Measurements from ENCODE around the gene TAS2R31. TPM values are rescaled to one million over a fixed set of nuclear protein-coding genes. Genes with fewer than 3 reads are reported as not detected.

The TAS2R31 gene
- total RNA-seq, 1 experiment from 2014 or later, result 1.7 TPM

DNA sequence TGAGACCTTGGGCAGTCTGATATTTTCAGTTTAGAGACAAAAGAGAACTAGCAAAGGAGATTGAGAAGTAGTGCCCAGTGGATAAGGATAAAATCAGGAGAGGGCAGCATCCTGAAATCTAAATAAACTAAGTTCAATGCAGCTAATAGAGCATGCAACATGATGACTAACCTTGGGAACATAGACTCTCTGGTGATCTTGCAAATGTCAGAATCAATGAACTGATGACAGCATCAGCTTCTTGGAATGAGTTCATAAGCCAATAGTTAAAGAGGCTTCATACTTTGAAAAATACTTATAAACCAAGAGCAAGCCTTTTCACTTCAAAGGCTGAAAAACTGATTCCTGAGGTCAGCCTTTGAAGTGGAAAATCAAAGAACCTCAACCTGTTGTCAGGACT is 17.0 kb downstream of the TAS2R31 start:
- H3K4me1 Mint-ChIP-seq, result 0 out of 4 replicates have a peak, but pooled peaks cover 0 to 2% of the 10 kb centered on the region in 2 experiments
- no peak for DNase-seq
- H3K79me2 ChIP-seq (ENCODE audit: insufficient read depth, low read length), result no peaks in the 10 kb centered on the region
- H3K18ac ChIP-seq (ENCODE audit: insufficient read length, low read depth, low read length), result no peak overlapping the region
- no peaks in the 10 kb centered on the region; a peak in 2 of 7 replicates for H3K36me3 Mint-ChIP-seq (ENCODE audit: insufficient read depth in 1 of 3, low read depth in 3 of 3)
- TF ChIP-seq, protein P1, sequence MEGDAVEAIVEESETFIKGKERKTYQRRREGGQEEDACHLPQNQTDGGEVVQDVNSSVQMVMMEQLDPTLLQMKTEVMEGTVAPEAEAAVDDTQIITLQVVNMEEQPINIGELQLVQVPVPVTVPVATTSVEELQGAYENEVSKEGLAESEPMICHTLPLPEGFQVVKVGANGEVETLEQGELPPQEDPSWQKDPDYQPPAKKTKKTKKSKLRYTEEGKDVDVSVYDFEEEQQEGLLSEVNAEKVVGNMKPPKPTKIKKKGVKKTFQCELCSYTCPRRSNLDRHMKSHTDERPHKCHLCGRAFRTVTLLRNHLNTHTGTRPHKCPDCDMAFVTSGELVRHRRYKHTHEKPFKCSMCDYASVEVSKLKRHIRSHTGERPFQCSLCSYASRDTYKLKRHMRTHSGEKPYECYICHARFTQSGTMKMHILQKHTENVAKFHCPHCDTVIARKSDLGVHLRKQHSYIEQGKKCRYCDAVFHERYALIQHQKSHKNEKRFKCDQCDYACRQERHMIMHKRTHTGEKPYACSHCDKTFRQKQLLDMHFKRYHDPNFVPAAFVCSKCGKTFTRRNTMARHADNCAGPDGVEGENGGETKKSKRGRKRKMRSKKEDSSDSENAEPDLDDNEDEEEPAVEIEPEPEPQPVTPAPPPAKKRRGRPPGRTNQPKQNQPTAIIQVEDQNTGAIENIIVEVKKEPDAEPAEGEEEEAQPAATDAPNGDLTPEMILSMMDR (conservative IDR thresholded peaks at IDR 0.05), result no peak
- no peak overlapping the region for H4K8ac ChIP-seq (replicated peaks; ENCODE audit: insufficient read length, low read depth, low read length)
- H2BK12ac ChIP-seq (ENCODE audit: insufficient read length, low read depth, low read length), result no peak overlapping the region
- no peak overlapping the region for H2BK120ac ChIP-seq (ENCODE audit: low read depth, low read length, poor library complexity, severe bottlenecking)
- H3K56ac ChIP-seq (ENCODE audit: insufficient read length, low read depth, low read length), result no peak overlapping the region
- H2BK15ac ChIP-seq (ENCODE audit: low read depth, low read length), result no peak overlapping the region
- no peaks in the 10 kb centered on the region for H3K23me2 ChIP-seq (ENCODE audit: insufficient read length, low read depth, low read length, poor library complexity, severe bottlenecking)
- no peak overlapping the region for H3K4ac ChIP-seq (ENCODE audit: low read depth, low read length)
- no peak overlapping the region for H2AK5ac ChIP-seq (ENCODE audit: insufficient read length, low read length)
- no peak overlapping the region for H3K27ac Mint-ChIP-seq
- H3K4me3 Mint-ChIP-seq, result no peak overlapping the region
- H4K5ac ChIP-seq (ENCODE audit: insufficient read length, low read depth, low read length), result no peak overlapping the region
- no peak overlapping the region for H2BK20ac ChIP-seq (ENCODE audit: low read depth, low read length, poor library complexity, severe bottlenecking)
- no peak overlapping the region for H3K14ac ChIP-seq (ENCODE audit: insufficient read depth, low read length)
- H4K20me1 ChIP-seq (ENCODE audit: control insufficient read depth, insufficient read depth, insufficient read length), result no peaks in the 10 kb centered on the region
- H3K27me3 ChIP-seq (ENCODE audit: insufficient read depth, low read length), result no peaks in the 10 kb centered on the region
- H3T11ph ChIP-seq (ENCODE audit: low read length), result no peak overlapping the region
- H3K4me2 ChIP-seq (ENCODE audit: insufficient read depth, insufficient read length, low read length), result no peak overlapping the region
- no peaks in the 10 kb centered on the region for H3K4me1 ChIP-seq (ENCODE audit: insufficient read depth, low read length)
- no peak overlapping the region for H3K9ac ChIP-seq (ENCODE audit: extremely low read depth, insufficient read length, low read length)
- no peak overlapping the region for H2AFZ ChIP-seq (ENCODE audit: low read length)
- no peak overlapping the region for H3K23ac ChIP-seq (ENCODE audit: insufficient read length, low read depth, low read length)
- no peaks in the 10 kb centered on the region for H3K9me3 Mint-ChIP-seq
- H3K27me3 Mint-ChIP-seq (ENCODE audit: low read depth), result no peaks in the 10 kb centered on the region
- no peak overlapping the region for H3K27ac ChIP-seq (ENCODE audit: insufficient read length, low read depth, low read length)
- H4K91ac ChIP-seq (ENCODE audit: insufficient read length, low read depth, low read length), result no peak overlapping the region
- H3K9me3 ChIP-seq (ENCODE audit: control insufficient read depth, low read depth, low read length), result no peaks in the 10 kb centered on the region
- no peaks in the 10 kb centered on the region for H3K79me1 ChIP-seq (ENCODE audit: insufficient read depth, low read depth, low read length, poor library complexity, severe bottlenecking)
- H2BK5ac ChIP-seq (ENCODE audit: insufficient read length, low read length), result no peak overlapping the region
